ENCODE results near the gene TNFRSF19. TPM values are rescaled to one million over a fixed set of nuclear protein-coding genes. Genes with fewer than 3 reads are reported as not detected.

TNFRSF19 gene
- total RNA-seq, 1 donor from 2014 or later, result 41.6 TPM

Other genes with a start within 250 kb of the TNFRSF19 start
- 7.7 TPM for gene SACS, start 136.7 kb upstream of the TNFRSF19 start, total RNA-seq

All from left ventricle myocardium superior (tissue), 1 donor.